Measurements from ENCODE around the gene GLCCI1.

GLCCI1 gene

DNA sequence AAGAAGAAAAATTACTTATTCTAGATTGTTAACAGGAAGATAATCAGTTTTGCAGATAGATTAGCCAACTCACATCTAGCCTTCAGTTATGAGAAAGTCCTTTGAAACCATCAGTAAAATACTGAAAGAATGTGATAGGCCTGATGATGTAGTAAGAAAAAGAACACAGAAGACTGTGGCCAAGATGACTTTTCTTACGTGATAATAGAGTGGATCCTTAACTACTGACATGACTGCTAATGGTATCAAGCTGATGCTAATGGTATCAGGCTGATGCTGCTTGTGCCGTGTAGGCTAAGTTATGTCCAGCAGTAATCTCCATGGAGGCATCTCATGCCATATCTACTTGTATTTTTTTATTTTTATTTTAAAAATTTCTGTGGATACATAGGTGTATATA, 114.2 kb downstream of the GLCCI1 start:
- TF ChIP-seq, protein P1, sequence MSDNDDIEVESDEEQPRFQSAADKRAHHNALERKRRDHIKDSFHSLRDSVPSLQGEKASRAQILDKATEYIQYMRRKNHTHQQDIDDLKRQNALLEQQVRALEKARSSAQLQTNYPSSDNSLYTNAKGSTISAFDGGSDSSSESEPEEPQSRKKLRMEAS (IDR thresholded peaks at IDR 0.05; ENCODE audit: low read depth, low read length) = no peak
- DNase-seq (ENCODE audit: low read depth) = no peak
- H3K4me3 ChIP-seq (ENCODE audit: low read depth, low read length) = no peak overlapping the region

DNA sequence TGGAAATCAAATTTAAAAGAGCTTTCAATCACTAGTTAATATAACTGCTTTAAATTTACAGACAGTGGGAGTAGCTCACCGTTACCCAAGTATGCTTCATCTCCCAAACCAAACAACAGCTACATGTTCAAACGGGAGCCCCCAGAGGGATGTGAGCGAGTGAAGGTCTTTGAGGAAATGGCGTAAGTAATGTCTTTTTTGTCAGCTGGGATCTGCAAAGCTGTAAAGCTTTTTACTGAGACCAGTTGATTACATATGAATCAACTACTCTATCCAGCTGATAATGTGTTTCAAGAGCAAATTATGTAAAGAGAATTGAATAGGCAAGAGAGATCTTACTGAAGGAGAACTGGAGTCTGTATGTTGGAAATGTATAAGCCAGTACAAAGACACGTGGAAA, 116.2 kb downstream of the GLCCI1 start:
- no peak overlapping the region for H3K4me3 ChIP-seq (ENCODE audit: low read depth, low read length)
- TF ChIP-seq, protein P1 (IDR thresholded peaks at IDR 0.05; ENCODE audit: low read depth, low read length) = no peak
- TF ChIP-seq, protein P2, sequence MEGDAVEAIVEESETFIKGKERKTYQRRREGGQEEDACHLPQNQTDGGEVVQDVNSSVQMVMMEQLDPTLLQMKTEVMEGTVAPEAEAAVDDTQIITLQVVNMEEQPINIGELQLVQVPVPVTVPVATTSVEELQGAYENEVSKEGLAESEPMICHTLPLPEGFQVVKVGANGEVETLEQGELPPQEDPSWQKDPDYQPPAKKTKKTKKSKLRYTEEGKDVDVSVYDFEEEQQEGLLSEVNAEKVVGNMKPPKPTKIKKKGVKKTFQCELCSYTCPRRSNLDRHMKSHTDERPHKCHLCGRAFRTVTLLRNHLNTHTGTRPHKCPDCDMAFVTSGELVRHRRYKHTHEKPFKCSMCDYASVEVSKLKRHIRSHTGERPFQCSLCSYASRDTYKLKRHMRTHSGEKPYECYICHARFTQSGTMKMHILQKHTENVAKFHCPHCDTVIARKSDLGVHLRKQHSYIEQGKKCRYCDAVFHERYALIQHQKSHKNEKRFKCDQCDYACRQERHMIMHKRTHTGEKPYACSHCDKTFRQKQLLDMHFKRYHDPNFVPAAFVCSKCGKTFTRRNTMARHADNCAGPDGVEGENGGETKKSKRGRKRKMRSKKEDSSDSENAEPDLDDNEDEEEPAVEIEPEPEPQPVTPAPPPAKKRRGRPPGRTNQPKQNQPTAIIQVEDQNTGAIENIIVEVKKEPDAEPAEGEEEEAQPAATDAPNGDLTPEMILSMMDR (IDR thresholded peaks at IDR 0.05; ENCODE audit: low read depth, low read length) = no peak
- TF ChIP-seq MYC (IDR thresholded peaks at IDR 0.05; ENCODE audit: low read depth, low read length) = no peak
- TF ChIP-seq POLR2A (IDR thresholded peaks at IDR 0.05; ENCODE audit: extremely low read depth, insufficient read length) = no peak
- DNase-seq (ENCODE audit: low read depth) = no peak

DNA sequence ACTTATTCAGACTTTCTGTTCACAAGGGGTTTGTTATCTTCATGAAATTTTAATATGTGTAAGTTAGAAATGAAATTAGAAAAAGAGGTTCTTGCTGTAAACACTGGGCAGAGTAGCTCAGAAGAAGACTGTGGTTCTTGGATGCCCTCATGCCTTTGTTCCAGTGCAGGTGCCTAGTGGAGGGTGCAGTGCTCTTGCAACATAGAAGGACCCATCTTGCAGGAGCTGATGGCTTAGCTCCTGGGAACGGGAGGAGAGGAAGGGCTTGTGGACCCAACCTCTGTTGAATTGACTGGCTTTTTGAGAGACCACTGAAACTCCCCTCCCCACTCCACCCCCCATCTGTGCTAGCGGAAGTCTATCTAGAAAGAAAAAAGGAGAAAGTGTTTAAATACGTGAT, 116.8 kb downstream of the GLCCI1 start:
- DNase-seq (ENCODE audit: low read depth) = no peak
- no peak for TF ChIP-seq MYC (IDR thresholded peaks at IDR 0.05; ENCODE audit: low read depth, low read length)
- no peak for TF ChIP-seq POLR2A (IDR thresholded peaks at IDR 0.05; ENCODE audit: extremely low read depth, insufficient read length)
- TF ChIP-seq, protein P1 (IDR thresholded peaks at IDR 0.05; ENCODE audit: low read depth, low read length) = no peak
- TF ChIP-seq, protein P2 (IDR thresholded peaks at IDR 0.05; ENCODE audit: low read depth, low read length) = no peak
- H3K4me3 ChIP-seq (ENCODE audit: low read depth, low read length) = no peak overlapping the region

DNA sequence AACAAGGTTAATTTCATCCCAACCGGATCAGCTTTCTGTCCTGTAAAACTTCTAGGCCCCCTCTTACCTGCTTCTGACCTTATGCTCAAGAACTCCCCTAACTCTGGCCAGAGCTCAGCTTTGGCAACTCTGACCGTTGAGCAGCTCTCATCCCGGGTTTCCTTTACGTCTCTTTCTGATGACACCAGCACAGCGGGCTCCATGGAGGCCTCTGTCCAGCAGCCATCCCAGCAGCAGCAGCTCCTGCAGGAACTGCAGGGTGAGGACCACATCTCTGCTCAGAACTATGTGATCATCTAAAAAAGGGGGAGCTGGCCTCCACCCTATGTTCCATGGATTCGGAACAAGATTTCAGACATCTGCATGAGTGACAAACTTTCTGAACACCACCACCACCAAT, 117.6 kb downstream of the GLCCI1 start:
- DNase-seq (ENCODE audit: low read depth) = no peak
- no peak overlapping the region for H3K4me3 ChIP-seq (ENCODE audit: low read depth, low read length)
- TF ChIP-seq MYC (IDR thresholded peaks at IDR 0.05; ENCODE audit: low read depth, low read length) = no peak
- TF ChIP-seq POLR2A (IDR thresholded peaks at IDR 0.05; ENCODE audit: extremely low read depth, insufficient read length) = no peak
- TF ChIP-seq, protein P2 (IDR thresholded peaks at IDR 0.05; ENCODE audit: low read depth, low read length) = no peak
- TF ChIP-seq, protein P1 (IDR thresholded peaks at IDR 0.05; ENCODE audit: low read depth, low read length) = no peak

DNA sequence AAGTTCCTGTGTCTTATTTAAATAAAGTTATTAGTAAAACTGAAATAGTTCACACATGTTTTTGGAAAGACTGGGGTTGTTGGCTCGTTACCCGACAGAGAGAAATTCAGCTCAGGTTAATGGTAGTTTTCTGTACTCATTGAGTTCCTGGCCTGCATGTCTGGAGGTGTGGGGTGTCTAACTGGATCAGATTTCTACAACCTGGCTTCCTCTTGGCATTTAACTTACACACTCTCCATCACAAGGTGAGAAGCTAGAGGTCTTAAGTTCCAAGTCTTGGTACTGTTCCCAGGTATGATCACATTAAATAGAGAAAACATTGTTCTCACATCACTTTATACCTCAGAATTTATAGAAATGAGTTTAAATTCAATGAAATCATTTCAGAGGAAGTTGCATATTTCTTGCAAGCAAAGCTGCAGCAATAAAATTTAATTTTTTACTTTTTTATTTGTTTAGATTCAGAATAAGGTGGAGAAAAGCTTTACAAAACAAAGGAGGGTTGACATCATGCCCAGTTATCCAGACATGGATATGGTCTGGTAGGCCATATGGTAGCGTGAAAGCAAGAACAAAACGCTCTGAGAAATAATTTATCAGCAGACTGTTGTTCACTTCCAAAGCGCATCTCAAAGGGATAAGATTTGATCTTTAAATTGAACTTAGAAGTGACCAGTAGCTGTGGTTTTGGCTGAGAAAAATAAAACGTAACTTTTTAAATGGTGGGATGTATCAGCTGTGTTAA, 120.6 kb downstream of the GLCCI1 start:
- DNase-seq (ENCODE audit: low read depth) = no peak
- TF ChIP-seq, protein P1 (IDR thresholded peaks at IDR 0.05; ENCODE audit: low read depth, low read length) = no peak
- TF ChIP-seq MYC (IDR thresholded peaks at IDR 0.05; ENCODE audit: low read depth, low read length) = no peak
- TF ChIP-seq, protein P2 (IDR thresholded peaks at IDR 0.05; ENCODE audit: low read depth, low read length) = no peak
- TF ChIP-seq POLR2A (IDR thresholded peaks at IDR 0.05; ENCODE audit: extremely low read depth, insufficient read length) = no peak
- no peak overlapping the region for H3K4me3 ChIP-seq (ENCODE audit: low read depth, low read length)

DNA sequence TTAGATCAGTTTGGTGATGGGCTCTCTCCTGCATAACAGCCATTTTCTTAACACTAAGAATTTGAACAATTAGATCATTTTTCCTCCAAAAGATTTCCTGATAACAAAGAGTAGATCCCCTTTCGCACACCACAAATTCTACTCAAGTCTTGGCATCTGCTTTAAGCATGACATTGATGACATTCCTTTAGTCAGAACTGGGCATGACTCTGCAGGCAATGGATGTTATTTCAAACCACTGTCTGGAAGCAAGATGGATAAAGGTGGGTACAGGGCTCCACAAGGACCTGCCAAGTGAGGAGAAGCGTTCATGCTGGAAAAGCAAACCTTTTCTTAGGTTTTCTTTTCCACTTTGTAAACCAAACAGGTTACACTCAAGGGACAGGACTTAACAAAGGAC, 123.5 kb downstream of the GLCCI1 start:
- H3K4me3 ChIP-seq (ENCODE audit: low read depth, low read length) = no peak overlapping the region
- TF ChIP-seq, protein P1 (IDR thresholded peaks at IDR 0.05; ENCODE audit: low read depth, low read length) = no peak
- TF ChIP-seq, protein P2 (IDR thresholded peaks at IDR 0.05; ENCODE audit: low read depth, low read length) = no peak
- DNase-seq (ENCODE audit: low read depth) = no peak
